H9 (cell line): ENCODE measurements around the gene EPB41L5. TPM values are rescaled to one million over a fixed set of nuclear protein-coding genes. Genes with fewer than 3 reads are reported as not detected.

ENCODE experiments used
- DNase-seq: peaks from one replicate; pipeline ENCODE4 v3.0.0-alpha.2; 2017
- H2AFZ ChIP-seq: one replicate; pipeline ENCODE4 v1.6.1; 2013; ENCODE audit warnings: mild to moderate bottlenecking, low read length, control low read depth, moderate library complexity
- H2AK5ac ChIP-seq: 2 replicates; pipeline ENCODE4 v1.6.1; 2013; ENCODE audit warnings: low read length, control low read depth, mixed read lengths; ENCODE audit not compliant: insufficient read length
- H2BK120ac ChIP-seq: one replicate; pipeline ENCODE4 v1.6.1; 2013; ENCODE audit warnings: low read depth, mild to moderate bottlenecking, low read length, control low read depth, inconsistent platforms; ENCODE audit not compliant: poor library complexity, severe bottlenecking
- H2BK12ac ChIP-seq: 2 replicates; pipeline ENCODE4 v1.6.1; 2013; ENCODE audit warnings: low read length, control low read depth, mixed read lengths, low read depth; ENCODE audit not compliant: insufficient read length
- H2BK15ac ChIP-seq: 2 replicates; pipeline ENCODE4 v1.6.1; 2013; ENCODE audit warnings: low read depth, low read length, control low read depth
- H2BK20ac ChIP-seq: one replicate; pipeline ENCODE4 v1.6.1; 2013; ENCODE audit warnings: low read depth, mild to moderate bottlenecking, low read length, control low read depth, inconsistent platforms; ENCODE audit not compliant: poor library complexity, severe bottlenecking
- H2BK5ac ChIP-seq: 2 replicates; pipeline ENCODE4 v1.6.1; 2013; ENCODE audit warnings: low read length, control low read depth, mixed read lengths; ENCODE audit not compliant: insufficient read length
- H3K14ac ChIP-seq: 2 replicates; pipeline ENCODE4 v1.6.1; 2013; ENCODE audit warnings: low read length, control low read depth; ENCODE audit not compliant: insufficient read depth
- H3K18ac ChIP-seq: 2 replicates; pipeline ENCODE4 v1.6.1; 2013; ENCODE audit warnings: low read depth, mild to moderate bottlenecking, mixed read lengths, low read length, control low read depth; ENCODE audit not compliant: insufficient read length
- H3K23ac ChIP-seq: 2 replicates; pipeline ENCODE4 v1.6.1; 2013; ENCODE audit warnings: low read length, control low read depth, mixed read lengths, low read depth; ENCODE audit not compliant: insufficient read length
- H3K23me2 ChIP-seq: 2 replicates; pipeline ENCODE4 v1.6.1; 2013; ENCODE audit warnings: low read depth, mild to moderate bottlenecking, mixed read lengths, low read length, control low read depth; ENCODE audit not compliant: insufficient read length, poor library complexity, severe bottlenecking
- H3K27ac ChIP-seq: 2 replicates; pipeline ENCODE4 v1.5.1; 2013; ENCODE audit warnings: low read length, control low read depth, mixed read lengths, low read depth; ENCODE audit not compliant: insufficient read length
- H3K27me3 ChIP-seq: 2 replicates; pipeline ENCODE4 v1.6.1; 2013; ENCODE audit warnings: low read length, control low read depth, inconsistent platforms; ENCODE audit not compliant: insufficient read depth
- H3K4ac ChIP-seq: 2 replicates; pipeline ENCODE4 v1.6.1; 2013; ENCODE audit warnings: low read depth, mild to moderate bottlenecking, control low read depth, inconsistent platforms, low read length, moderate library complexity
- H3K4me1 ChIP-seq: 2 replicates; pipeline ENCODE4 v1.6.1; 2013; ENCODE audit warnings: low read length, control low read depth, inconsistent platforms; ENCODE audit not compliant: insufficient read depth
- H3K4me2 ChIP-seq: 2 replicates; pipeline ENCODE4 v1.6.1; 2013; ENCODE audit warnings: low read length, control low read depth, mixed read lengths; ENCODE audit not compliant: insufficient read length, insufficient read depth
- H3K56ac ChIP-seq: 2 replicates; pipeline ENCODE4 v1.6.1; 2013; ENCODE audit warnings: low read depth, mild to moderate bottlenecking, mixed read lengths, low read length, control low read depth; ENCODE audit not compliant: insufficient read length
- H3K79me1 ChIP-seq: 2 replicates; pipeline ENCODE4 v1.6.1; 2013; ENCODE audit warnings: low read depth, mild to moderate bottlenecking, moderate library complexity, low read length, control low read depth, inconsistent platforms; ENCODE audit not compliant: insufficient read depth, poor library complexity, severe bottlenecking
- H3K79me2 ChIP-seq: 2 replicates; pipeline ENCODE4 v1.6.1; 2013; ENCODE audit warnings: low read length, control low read depth, inconsistent platforms; ENCODE audit not compliant: insufficient read depth
- H3K9ac ChIP-seq: 2 replicates; pipeline ENCODE4 v1.6.1; 2013; ENCODE audit warnings: low read length, control low read depth, mixed read lengths; ENCODE audit not compliant: insufficient read length; ENCODE audit errors: extremely low read depth
- H3K9me3 ChIP-seq: one replicate; pipeline ENCODE4 v1.6.1; 2013; ENCODE audit warnings: low read depth, low read length, inconsistent platforms; ENCODE audit not compliant: control insufficient read depth
- H3T11ph ChIP-seq: one replicate; pipeline ENCODE4 v1.6.1; 2013; ENCODE audit warnings: mild to moderate bottlenecking, low read length, control low read depth, inconsistent platforms
- H4K20me1 ChIP-seq: one replicate; pipeline ENCODE4 v1.6.1; 2013; ENCODE audit not compliant: control insufficient read depth, insufficient read length, insufficient read depth
- H4K5ac ChIP-seq: 2 replicates; pipeline ENCODE4 v1.6.1; 2013; ENCODE audit warnings: low read depth, mild to moderate bottlenecking, mixed read lengths, low read length, control low read depth; ENCODE audit not compliant: insufficient read length
- H4K8ac ChIP-seq: replicated peaks from 2 replicates; pipeline ENCODE4 v1.6.1; 2013; ENCODE audit warnings: low read length, control low read depth, mixed read lengths, low read depth; ENCODE audit not compliant: insufficient read length
- H4K91ac ChIP-seq: 2 replicates; pipeline ENCODE4 v1.6.1; 2013; ENCODE audit warnings: low read depth, mild to moderate bottlenecking, moderate library complexity, mixed read lengths, low read length, control low read depth; ENCODE audit not compliant: insufficient read length
- H3K27ac Mint-ChIP-seq, 3 experiments: 2 replicates in 2 of 3; 3 replicates in 1 of 3; pipeline ENCODE4 v1.8.0; 2020 to 2021; ENCODE audit warnings: mixed read lengths in 3 of 3, mild to moderate bottlenecking in 1 of 3, moderate library complexity in 1 of 3
- H3K27me3 Mint-ChIP-seq: 2 replicates; pipeline ENCODE4 v1.8.0; 2021; ENCODE audit warnings: low read depth, mild to moderate bottlenecking, moderate library complexity, mixed read lengths
- H3K36me3 Mint-ChIP-seq, 3 experiments: 2 replicates in 2 of 3; 3 replicates in 1 of 3; pipeline ENCODE4 v1.8.0; 2020 to 2021; ENCODE audit warnings: low read depth in 3 of 3, mixed read lengths in 3 of 3; ENCODE audit not compliant: insufficient read depth in 1 of 3
- H3K4me1 Mint-ChIP-seq, 2 experiments: 2 replicates each; pipeline ENCODE4 v1.8.0; 2020; ENCODE audit warnings: mixed read lengths in 2 of 2
- H3K4me3 Mint-ChIP-seq, 2 experiments: 2 replicates in 1 of 2; 3 replicates in 1 of 2; pipeline ENCODE4 v1.8.0; 2020 to 2021; ENCODE audit warnings: mild to moderate bottlenecking in 2 of 2, mixed read lengths in 2 of 2, moderate library complexity in 1 of 2
- H3K9me3 Mint-ChIP-seq, 2 experiments: 2 replicates in 1 of 2; 3 replicates in 1 of 2; pipeline ENCODE4 v1.8.0; 2020; ENCODE audit warnings: mild to moderate bottlenecking in 2 of 2, mixed read lengths in 2 of 2, moderate library complexity in 1 of 2
- CTCF ChIP-seq: fragments of 200-600 bp; sonication (generic); conservative IDR thresholded peaks from 3 replicates; pipeline ENCODE4 v1.8.0; 2021; ENCODE audit warnings: antibody characterized with exemption, mild to moderate bottlenecking
- WGBS: extraction: QIAGEN DNeasy Blood & Tissue Kit; methylation state at CpG from one replicate; pipeline ENCODE4 v1.1.7; 2013; ENCODE audit warnings: missing lambda C conversion rate, low lambda C conversion rate, mixed read lengths; ENCODE audit not compliant: insufficient read length; ENCODE audit errors: extremely low coverage; 5-methylcytosine and 5-hydroxymethylcytosine counted together
- total RNA-seq: library from RNA; stranded (reverse); gene quantifications from 2 replicates; pipeline ENCODE4 v1.2.1, GENCODE V29; 2021

EPB41L5 gene
- total RNA-seq, 1 experiment from 2014 or later = 40.4 TPM

GRCh38 chr2:120179396-120179795 is 166.5 kb downstream of the EPB41L5 start:
- Histone ChIP-seq H4K20me1 (no peaks in the 10 kb centered on the region), H4K8ac (no peak overlapping the region), H3K79me2 (no peaks in the 10 kb centered on the region), H3K23me2 (no peaks in the 10 kb centered on the region), H3K27ac (no peak overlapping the region), H2BK120ac (no peak overlapping the region), H3K4ac (no peak overlapping the region), H3K9ac (no peak overlapping the region), H2BK12ac (no peak overlapping the region), H3K79me1 (no peaks in the 10 kb centered on the region), H3K14ac (no peak overlapping the region), H3K18ac (no peak overlapping the region), H4K5ac (no peak overlapping the region), H3K4me1 (peaks cover 4% of the 10 kb centered on the region), H2BK20ac (no peak overlapping the region), H3K9me3 (no peaks in the 10 kb centered on the region), H3T11ph (no peak overlapping the region), H2BK15ac (no peak overlapping the region), H3K23ac (no peak overlapping the region), H4K91ac (no peak overlapping the region), H2BK5ac (no peak overlapping the region), H2AK5ac (no peak overlapping the region), H2AFZ (no peak overlapping the region), H3K4me2 (no peak overlapping the region), H3K27me3 (no peaks in the 10 kb centered on the region), H3K56ac (no peak overlapping the region)
- Mint-ChIP-seq H3K9me3 (no peaks in the 10 kb centered on the region; a peak in 1 of 5 replicates), H3K4me3 (no peak overlapping the region), H3K27ac (peak overlapping the region in 1 of 3 experiments; percentile 44; a peak in 1 of 7 replicates), H3K4me1 (peaks cover 16 to 27% of the 10 kb centered on the region in 2 experiments), H3K36me3 (peaks cover 0 to 4% (median 1%) of the 10 kb centered on the region in 3 experiments; a peak in 3 of 7 replicates), H3K27me3 (no peaks in the 10 kb centered on the region)
- no peak for DNase-seq
- no peak for TF ChIP-seq CTCF
- WGBS = no CpG with 5 or more reads among the region's 3 CpGs
